CD14-positive monocyte (primary cell): ENCODE results near the gene MED12L. TPM values are rescaled to one million over a fixed set of nuclear protein-coding genes. Genes with fewer than 3 reads are reported as not detected.
A peak's percentile ranks its signal among the peaks of the same experiment; 100 is the strongest.

ENCODE experiments used
- DNase-seq, 3 donors: peaks; one replicate each; pipeline ENCODE4 v3.0.0-alpha.2; 2011 to 2022
- H2AFZ ChIP-seq: 2 replicates; pipeline ENCODE4 v1.6.0; 2012; ENCODE audit warnings: mild to moderate bottlenecking, low read depth, low read length, inconsistent platforms; ENCODE audit not compliant: insufficient read depth, poor library complexity, severe bottlenecking
- H3K27ac ChIP-seq, 2 donors: 1 replicate in 1 of 2; 2 replicates in 1 of 2; pipeline ENCODE4 v1.5.1; 2012 to 2013; ENCODE audit warnings: low read length in 2 of 2, control low read depth in 1 of 2, inconsistent platforms in 1 of 2, low read depth in 1 of 2, mild to moderate bottlenecking in 1 of 2
- H3K27me3 ChIP-seq, 2 donors: one replicate each; pipeline versions ENCODE4 v1.6.0 to v1.6.1; 2011 to 2013; ENCODE audit warnings: low read length in 2 of 2; ENCODE audit not compliant: control insufficient read depth in 2 of 2, insufficient read depth in 2 of 2
- H3K36me3 ChIP-seq, 2 donors: replicated peaks in 1 of 2; 1 replicate in 1 of 2; 2 replicates in 1 of 2; pipeline versions ENCODE4 v1.5.1 to v1.6.1; 2012 to 2013; ENCODE audit warnings: low read length in 2 of 2, control low read depth in 1 of 2, inconsistent platforms in 1 of 2, mild to moderate bottlenecking in 1 of 2; ENCODE audit not compliant: insufficient read depth in 2 of 2, control insufficient read depth in 1 of 2
- H3K4me1 ChIP-seq, 2 donors: 1 replicate in 1 of 2; 2 replicates in 1 of 2; pipeline versions ENCODE4 v1.5.1 to v1.6.1; 2012 to 2013; ENCODE audit warnings: low read length in 2 of 2, control low read depth in 1 of 2, inconsistent platforms in 1 of 2, mild to moderate bottlenecking in 1 of 2, moderate library complexity in 1 of 2; ENCODE audit not compliant: insufficient read depth in 2 of 2, control insufficient read depth in 1 of 2
- H3K4me2 ChIP-seq: replicated peaks from 2 replicates; pipeline ENCODE3; 2012; ENCODE audit warnings: low read length, moderate library complexity, mild to moderate bottlenecking; ENCODE audit not compliant: poor library complexity, severe bottlenecking; ENCODE audit errors: extremely low read depth
- H3K4me3 ChIP-seq, 3 experiments: fragments of 200-600 bp in 1 of 3; sonication (generic) in 1 of 3; replicated peaks in 1 of 3; 1 replicate in 2 of 3; 2 replicates in 1 of 3; pipeline ENCODE4 v1.5.1; 2011 to 2013; ENCODE audit warnings: low read length in 3 of 3, mild to moderate bottlenecking in 3 of 3, control low read depth in 2 of 3, low read depth in 2 of 3, inconsistent platforms in 1 of 3, moderate library complexity in 1 of 3
- H3K79me2 ChIP-seq: 2 replicates; pipeline ENCODE4 v1.6.0; 2012; ENCODE audit warnings: mild to moderate bottlenecking, control low read depth, inconsistent platforms, low read length, moderate library complexity; ENCODE audit not compliant: insufficient read depth
- H3K9ac ChIP-seq: 2 replicates; pipeline ENCODE4 v1.6.0; 2017; ENCODE audit warnings: low read length, mild to moderate bottlenecking; ENCODE audit not compliant: insufficient read depth, poor library complexity, severe bottlenecking
- H3K9me3 ChIP-seq, 2 donors: replicated peaks in 1 of 2; 1 replicate in 1 of 2; 2 replicates in 1 of 2; pipeline versions ENCODE4 v1.5.1 to v1.6.1; 2012 to 2013; ENCODE audit warnings: low read length in 2 of 2, control low read depth in 1 of 2; ENCODE audit not compliant: control insufficient read depth in 1 of 2, insufficient read depth in 1 of 2
- H4K20me1 ChIP-seq: 2 replicates; pipeline ENCODE4 v1.6.0; 2012; ENCODE audit warnings: mild to moderate bottlenecking, low read length, control low read depth, moderate library complexity; ENCODE audit not compliant: insufficient read depth
- H3K27ac Mint-ChIP-seq, 7 donors: one replicate each; pipeline ENCODE4 v1.8.0; 2020; ENCODE audit warnings: mild to moderate bottlenecking in 7 of 7, mixed read lengths in 7 of 7, moderate library complexity in 6 of 7, inconsistent platforms in 2 of 7
- H3K27me3 Mint-ChIP-seq, 3 donors: one replicate each; pipeline ENCODE4 v1.8.0; 2021 to 2022; ENCODE audit warnings: low read depth in 3 of 3, mild to moderate bottlenecking in 3 of 3, mixed read lengths in 3 of 3, moderate library complexity in 3 of 3, inconsistent platforms in 1 of 3
- H3K36me3 Mint-ChIP-seq, 2 donors: one replicate each; pipeline ENCODE4 v1.8.0; 2020; ENCODE audit warnings: mixed read lengths in 2 of 2, inconsistent platforms in 1 of 2, mild to moderate bottlenecking in 1 of 2
- H3K4me1 Mint-ChIP-seq: one replicate; pipeline ENCODE4 v1.8.0; 2020; ENCODE audit warnings: mild to moderate bottlenecking, mixed read lengths
- H3K4me3 Mint-ChIP-seq, 2 donors: one replicate each; pipeline ENCODE4 v1.8.0; 2020; ENCODE audit warnings: mild to moderate bottlenecking in 2 of 2, mixed read lengths in 2 of 2, moderate library complexity in 1 of 2
- H3K9me3 Mint-ChIP-seq, 7 donors: one replicate each; pipeline ENCODE4 v1.8.0; 2020 to 2022; ENCODE audit warnings: mixed read lengths in 7 of 7, mild to moderate bottlenecking in 6 of 7, moderate library complexity in 6 of 7, inconsistent platforms in 2 of 7
- WGBS: methylation state at CpG from one replicate; pipeline ENCODE4 v1.1.5; 2013; ENCODE audit warnings: missing lambda C conversion rate; ENCODE audit not compliant: insufficient coverage; 5-methylcytosine and 5-hydroxymethylcytosine counted together
- intact Hi-C, 2 donors: fragments of 100-400 bp; cut with micrococcal nuclease; formaldehyde crosslinking; loops; one replicate each; pipeline versions ENCODE4 v1.15.0 to v1.15.1; 2023
- polyA plus RNA-seq, 3 donors: library from polyadenylated mRNA; depleted of rRNA in 1 of 3; unstranded in 2 of 3; stranded (reverse) in 1 of 3; fragments of 300-500 nt in 2 of 3; fragments of >200 nt in 1 of 3; fragmentation: Illumina TruSeq in 2 of 3; gene quantifications; 1 replicate in 2 of 3; 2 replicates in 1 of 3; pipeline ENCODE4 v1.2.3, GENCODE V29; 2012 to 2021
- TF ChIP-seq, protein P1 (sequence below): fragments of 200-600 bp; IDR thresholded peaks from one replicate; pipeline ENCODE4 v1.8.0; 2022; ENCODE audit warnings: antibody characterized with exemption, mild to moderate bottlenecking

Gene MED12L
- polyA plus RNA-seq, 3 donors: 0.12 to 0.29 TPM; not detected in 1

GRCh38 chr3:151281671-151282324 is 196.3 kb downstream of the MED12L start:
- TF ChIP-seq, protein P1, sequence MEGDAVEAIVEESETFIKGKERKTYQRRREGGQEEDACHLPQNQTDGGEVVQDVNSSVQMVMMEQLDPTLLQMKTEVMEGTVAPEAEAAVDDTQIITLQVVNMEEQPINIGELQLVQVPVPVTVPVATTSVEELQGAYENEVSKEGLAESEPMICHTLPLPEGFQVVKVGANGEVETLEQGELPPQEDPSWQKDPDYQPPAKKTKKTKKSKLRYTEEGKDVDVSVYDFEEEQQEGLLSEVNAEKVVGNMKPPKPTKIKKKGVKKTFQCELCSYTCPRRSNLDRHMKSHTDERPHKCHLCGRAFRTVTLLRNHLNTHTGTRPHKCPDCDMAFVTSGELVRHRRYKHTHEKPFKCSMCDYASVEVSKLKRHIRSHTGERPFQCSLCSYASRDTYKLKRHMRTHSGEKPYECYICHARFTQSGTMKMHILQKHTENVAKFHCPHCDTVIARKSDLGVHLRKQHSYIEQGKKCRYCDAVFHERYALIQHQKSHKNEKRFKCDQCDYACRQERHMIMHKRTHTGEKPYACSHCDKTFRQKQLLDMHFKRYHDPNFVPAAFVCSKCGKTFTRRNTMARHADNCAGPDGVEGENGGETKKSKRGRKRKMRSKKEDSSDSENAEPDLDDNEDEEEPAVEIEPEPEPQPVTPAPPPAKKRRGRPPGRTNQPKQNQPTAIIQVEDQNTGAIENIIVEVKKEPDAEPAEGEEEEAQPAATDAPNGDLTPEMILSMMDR: no peak
- 97% methylated on average over 4 of the region's 9 CpGs for WGBS
- DNase-seq: no peak
- Mint-ChIP-seq H3K4me1 (peaks cover 26% of the 10 kb centered on the region), H3K27ac (no peak overlapping the region), H3K4me3 (no peak overlapping the region), H3K9me3 (peaks cover 0 to 4% (median 0%) of the 10 kb centered on the region in 7 donors), H3K27me3 (peaks cover 0 to 2% (median 0%) of the 10 kb centered on the region in 3 donors), H3K36me3 (no peaks in the 10 kb centered on the region)
- Histone ChIP-seq H3K4me2 (no peak overlapping the region), H3K27me3 (no peaks in the 10 kb centered on the region), H3K4me1 (peaks cover 28 to 36% of the 10 kb centered on the region in 2 donors), H4K20me1 (no peaks in the 10 kb centered on the region), H3K79me2 (no peaks in the 10 kb centered on the region), H3K9ac (no peak overlapping the region), H3K9me3 (no peaks in the 10 kb centered on the region), H3K27ac (no peak overlapping the region), H2AFZ (no peak overlapping the region), H3K4me3 (no peak overlapping the region), H3K36me3 (no peaks in the 10 kb centered on the region)
- intact Hi-C loops: loop anchor here (2.0 to 5.0 kb wide), 3 partner anchors 53 to 114 kb away; no protein-coding TSS in a partner anchor

DNA sequence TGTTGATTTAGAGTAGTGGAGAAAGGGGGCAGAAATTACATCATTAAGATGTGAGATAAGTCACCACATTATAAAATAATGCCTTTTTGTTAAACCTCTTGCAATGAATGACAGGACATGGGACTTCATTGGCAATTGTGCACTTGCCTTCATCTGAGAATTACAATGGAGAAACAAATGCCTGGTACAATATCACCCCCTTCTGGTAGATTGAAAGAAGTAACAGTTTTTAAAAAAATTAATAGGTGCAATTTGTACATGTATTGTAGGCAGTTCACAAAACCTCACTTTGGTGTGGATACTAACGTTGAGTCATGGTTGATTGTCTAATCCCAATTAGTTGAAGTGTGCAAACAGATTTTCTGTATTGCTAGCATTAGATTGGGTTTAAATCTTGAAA is 197.5 kb downstream of the MED12L start:
- H3K9me3 Mint-ChIP-seq: peaks cover 0 to 4% (median 0%) of the 10 kb centered on the region in 7 donors
- WGBS: 0% methylated on average over 1 of the region's 1 CpG

More for the DNA sequence above, 197.5 kb downstream of the MED12L start:
- no peak overlapping the region for H3K4me2 ChIP-seq
- no peak overlapping the region for H2AFZ ChIP-seq
- H3K79me2 ChIP-seq: no peaks in the 10 kb centered on the region
- no peaks in the 10 kb centered on the region for H3K9me3 ChIP-seq
- H3K9ac ChIP-seq: no peak overlapping the region
- Mint-ChIP-seq H3K27me3 (peaks cover 0 to 2% (median 0%) of the 10 kb centered on the region in 3 donors), H3K4me1 (peaks cover 22% of the 10 kb centered on the region), H3K36me3 (no peaks in the 10 kb centered on the region), H3K27ac (no peak overlapping the region), H3K4me3 (no peak overlapping the region)
- H3K27ac ChIP-seq: no peak overlapping the region
- TF ChIP-seq, protein P1: peak; percentile 77
- no peaks in the 10 kb centered on the region for H4K20me1 ChIP-seq
- intact Hi-C loops: loop anchor here (2.0 to 5.0 kb wide), 3 partner anchors 54 to 116 kb away; no protein-coding TSS in a partner anchor
- peaks cover 24 to 25% of the 10 kb centered on the region in 2 donors for H3K4me1 ChIP-seq
- peak; percentile 44 to 68 (median 62) for DNase-seq
- no peaks in the 10 kb centered on the region for H3K36me3 ChIP-seq
- no peaks in the 10 kb centered on the region for H3K27me3 ChIP-seq
- H3K4me3 ChIP-seq: no peak overlapping the region
